Measurements from ENCODE around the gene CNGA1.
"Not testable (repeated sequence)": the region's sequence is repeated elsewhere in the genome, so short reads cannot be mapped to it uniquely, and the experiment has no call there.

CNGA1 gene

DNA sequence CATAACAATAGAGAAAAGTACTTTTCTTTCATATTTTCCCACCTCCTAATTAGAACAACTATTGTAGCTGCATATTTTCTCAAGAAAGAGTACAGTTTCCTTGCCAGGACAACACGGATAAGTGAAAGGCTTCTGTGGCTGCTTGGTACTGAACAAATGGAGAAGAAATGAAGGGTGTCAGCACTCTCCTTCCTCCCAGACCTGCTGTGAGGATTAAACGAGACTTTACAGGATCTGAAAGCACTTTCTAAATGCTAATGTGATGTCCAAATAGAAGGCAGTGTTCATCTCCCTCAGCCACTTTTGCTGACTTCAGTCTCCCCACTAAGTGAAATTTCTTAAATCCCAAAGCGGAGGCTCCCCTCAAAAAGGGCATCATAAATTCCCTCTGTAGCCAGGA, 14.0 kb upstream of the CNGA1 start:
- no peak for DNase-seq (ENCODE audit: low read depth)

DNA sequence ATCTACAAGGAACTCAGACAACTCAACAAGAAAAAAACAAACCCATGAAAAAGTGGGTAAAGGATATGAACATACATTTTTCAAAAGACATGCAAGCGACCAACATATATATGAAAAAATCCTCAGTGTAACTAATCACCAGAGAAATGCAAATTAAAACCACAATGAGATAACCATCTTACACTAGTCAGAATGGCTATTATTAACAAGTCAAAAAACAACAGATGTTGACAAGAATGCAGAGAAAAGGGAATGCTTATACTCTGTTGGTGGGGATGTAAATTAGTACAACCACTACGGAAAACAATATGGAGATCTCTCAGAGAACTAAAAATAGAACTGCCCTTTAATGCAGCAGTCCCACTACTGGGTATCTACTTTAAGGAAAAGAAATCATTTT, 12.2 kb upstream of the CNGA1 start:
- no peak for DNase-seq (ENCODE audit: low read depth)

DNA sequence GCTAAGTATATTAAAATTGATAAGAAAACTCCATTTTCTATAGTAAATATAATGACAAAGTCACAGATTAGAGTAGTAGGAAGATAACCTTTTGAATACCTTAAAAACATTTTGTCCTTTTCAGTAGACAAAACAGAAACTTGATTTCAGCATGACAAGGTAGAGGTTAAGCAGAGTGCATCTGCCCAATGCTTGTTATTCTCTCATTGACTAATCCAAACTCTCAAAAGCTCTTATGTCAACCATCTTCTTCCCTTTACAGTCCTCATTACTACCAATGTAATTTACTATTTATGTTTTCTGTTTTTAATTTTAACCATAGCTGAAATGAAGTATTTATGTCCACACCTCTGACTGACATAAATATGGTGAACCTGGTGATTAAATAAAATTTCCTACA, 11.2 kb upstream of the CNGA1 start:
- no peak for DNase-seq (ENCODE audit: low read depth)

DNA sequence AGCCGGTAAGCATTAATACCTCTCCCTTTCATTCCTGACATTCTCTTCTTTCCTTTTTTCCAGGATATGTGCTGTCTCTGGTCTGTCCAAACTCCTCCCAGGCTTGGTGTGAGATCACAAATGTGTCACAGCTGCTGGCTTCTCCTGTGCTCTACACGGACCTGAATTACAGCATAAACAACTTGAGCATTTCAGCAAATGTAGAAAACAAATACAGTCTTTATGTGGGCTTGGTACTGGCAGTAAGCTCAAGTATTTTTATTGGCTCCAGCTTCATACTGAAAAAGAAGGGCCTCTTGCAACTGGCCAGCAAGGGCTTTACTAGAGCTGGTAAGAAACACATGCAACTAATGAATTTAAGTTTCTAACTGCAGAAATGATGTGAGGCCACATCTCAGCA, 8.5 kb upstream of the CNGA1 start:
- no peak for DNase-seq (ENCODE audit: low read depth)

- DNase-seq (ENCODE audit: low read depth), result no peak
These were observed 8.0 kb upstream of the CNGA1 start for GRCh38 chr4:48024522-48024921.

- no peak for DNase-seq (ENCODE audit: low read depth)
These were observed 5.8 kb upstream of the CNGA1 start for GRCh38 chr4:48022192-48022799.

DNA sequence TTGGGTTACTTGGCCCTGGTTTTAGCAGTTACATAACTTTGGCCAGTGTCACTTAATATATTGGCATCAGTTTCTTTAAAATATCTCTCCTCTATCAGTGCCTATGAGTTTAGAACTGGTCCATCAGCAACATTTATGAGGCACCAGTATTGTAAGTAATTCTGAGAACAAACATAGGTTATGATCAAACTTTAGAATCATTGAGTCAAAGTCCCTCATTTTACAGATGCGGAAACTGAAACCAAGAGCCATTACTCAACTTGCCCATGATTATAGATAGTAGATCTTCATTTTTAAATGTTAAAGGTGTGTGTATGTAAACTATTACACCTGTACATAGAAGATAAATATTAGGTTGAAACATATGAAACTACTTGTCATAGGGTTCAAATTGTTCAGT, 4.6 kb upstream of the CNGA1 start:
- DNase-seq (ENCODE audit: low read depth), result no peak

- no peak for DNase-seq (ENCODE audit: low read depth)
These were observed 1.6 kb upstream of the CNGA1 start for GRCh38 chr4:48018112-48018511.

GRCh38 chr4:48017108-48017571, 659 bp upstream of the CNGA1 start:
- DNase-seq (ENCODE audit: low read depth), result peak; percentile 3

DNA sequence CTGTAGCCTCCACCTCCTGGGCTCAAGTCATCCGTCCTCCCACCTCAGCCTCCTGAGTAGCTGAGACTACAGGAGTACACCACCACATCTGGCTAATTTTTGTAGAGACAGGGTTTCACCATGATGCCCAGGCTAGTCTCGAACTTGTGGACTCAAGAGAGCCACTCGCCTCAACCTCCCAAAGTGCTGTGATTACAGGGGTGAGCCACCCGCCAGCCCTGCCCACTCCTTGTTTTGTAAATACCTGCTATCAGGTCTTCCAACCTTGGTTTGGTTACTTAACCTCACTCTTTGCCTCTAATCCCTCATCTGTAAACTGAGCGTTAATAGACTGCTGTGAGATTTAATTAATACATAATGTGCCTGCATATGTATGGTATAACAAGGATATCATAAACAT, 803 bp downstream of the CNGA1 start:
- DNase-seq (ENCODE audit: low read depth), result no peak

DNA sequence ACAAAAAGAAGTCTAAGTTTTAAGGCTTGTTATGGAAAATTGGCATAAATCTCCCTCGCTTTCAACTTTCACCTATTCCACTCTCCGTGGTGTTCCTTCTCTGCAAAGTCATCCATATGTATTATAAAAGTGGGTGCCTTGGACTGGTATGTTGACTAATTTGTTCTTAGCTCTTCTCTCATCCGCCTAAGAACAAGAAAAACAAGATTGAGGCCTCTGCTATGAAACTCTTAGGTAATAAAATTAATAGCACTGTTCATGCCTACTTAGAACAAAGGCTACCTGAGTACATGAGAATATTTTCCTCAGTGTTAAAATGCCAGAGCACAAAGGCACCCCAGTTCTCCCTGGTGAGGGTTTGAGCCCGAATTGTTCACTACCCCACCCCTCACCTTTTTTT, 1.3 kb downstream of the CNGA1 start:
- no peak for DNase-seq (ENCODE audit: low read depth)

DNA sequence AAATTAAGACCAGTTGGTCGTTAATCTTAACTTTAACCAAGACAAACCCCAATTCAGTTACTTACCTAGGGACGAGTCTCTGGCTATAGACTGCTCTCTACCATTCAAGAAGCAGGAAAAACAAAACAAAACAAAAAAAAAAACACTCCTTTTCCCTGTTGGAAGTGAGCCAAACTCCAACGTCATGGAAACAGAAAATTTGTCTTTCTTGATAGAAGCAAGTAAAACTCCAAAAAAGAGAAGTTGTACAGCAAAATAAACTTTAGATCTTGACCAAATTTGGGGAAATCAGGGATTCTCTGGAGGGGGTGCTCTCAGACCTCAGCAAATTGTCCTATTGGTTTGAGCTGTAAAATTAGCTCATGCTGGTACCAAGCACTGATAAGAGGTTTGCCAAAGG, 3.7 kb downstream of the CNGA1 start:
- DNase-seq (ENCODE audit: low read depth), result no peak

DNA sequence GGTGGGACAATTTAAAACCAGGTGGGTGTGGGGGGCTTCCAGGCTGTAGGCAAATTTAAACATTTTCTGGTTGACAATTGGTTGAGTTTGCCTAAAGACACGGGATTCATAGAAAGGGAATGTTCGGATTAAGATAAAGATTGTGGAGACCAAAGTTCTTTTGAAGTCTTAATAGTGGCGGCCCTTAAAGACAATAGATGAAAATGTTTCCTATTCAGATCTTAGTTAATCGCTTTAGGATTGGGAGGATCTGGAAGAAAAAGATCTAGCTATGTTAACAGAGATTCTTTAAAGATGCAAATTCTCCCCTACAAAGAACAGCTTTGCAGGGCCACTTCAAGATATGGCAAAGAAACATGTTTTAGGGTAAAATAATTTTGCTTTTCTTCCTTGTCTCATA, 4.8 kb downstream of the CNGA1 start:
- no peak for DNase-seq (ENCODE audit: low read depth)

- DNase-seq (ENCODE audit: low read depth), result not testable (repeated sequence)
These were observed 5.6 kb downstream of the CNGA1 start for GRCh38 chr4:48010906-48011305.

DNA sequence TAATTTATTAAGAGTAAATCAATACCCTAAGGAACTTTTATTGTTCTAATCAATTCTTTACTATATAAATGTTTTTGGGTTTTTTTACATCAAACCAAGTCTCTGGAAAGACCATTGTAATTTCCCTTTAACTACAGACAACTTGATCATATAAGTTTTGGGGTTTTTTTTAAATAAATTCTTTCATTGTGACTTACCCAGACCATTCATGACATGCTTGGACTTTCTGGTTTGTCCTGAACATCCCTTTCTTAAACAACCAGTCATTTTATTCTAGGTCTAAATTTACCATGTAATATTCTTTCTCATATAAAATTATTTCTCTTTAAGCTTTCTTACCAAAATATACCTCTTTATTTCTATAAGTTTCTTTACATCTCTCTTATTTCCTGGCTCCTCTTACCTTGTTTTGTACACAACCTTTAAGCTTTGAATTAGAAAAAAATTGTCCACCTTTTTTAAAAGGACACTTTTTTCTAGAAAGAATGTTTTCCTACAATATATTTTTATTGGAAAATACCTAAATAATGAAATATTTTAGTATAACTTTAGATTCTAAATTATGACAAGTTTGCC, 8.4 kb downstream of the CNGA1 start:
- DNase-seq (ENCODE audit: low read depth), result no peak

DNA sequence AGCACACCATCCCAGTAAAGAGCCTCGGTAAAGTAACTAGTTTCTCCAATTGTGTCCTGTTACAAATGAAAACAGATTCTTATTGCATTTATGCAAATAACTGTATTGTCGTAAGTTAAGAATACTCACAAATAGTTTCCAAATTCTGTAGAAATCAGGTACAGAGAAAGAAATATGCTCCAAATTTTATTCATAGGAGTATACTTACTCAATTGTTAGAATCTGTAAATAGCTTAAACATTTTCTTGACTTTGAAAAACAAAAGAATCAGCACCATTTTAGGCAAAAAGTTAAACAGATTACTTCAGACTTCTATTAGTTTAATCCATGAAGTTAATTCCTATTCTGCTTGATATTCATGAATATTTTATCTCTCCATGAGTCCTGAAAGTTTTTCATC, 10.7 kb downstream of the CNGA1 start:
- no peak for DNase-seq (ENCODE audit: low read depth)

- DNase-seq (ENCODE audit: low read depth), result not testable (repeated sequence)
These were observed 12.9 kb downstream of the CNGA1 start for GRCh38 chr4:48003568-48003967.

- no peak for DNase-seq (ENCODE audit: low read depth)
These were observed 14.2 kb downstream of the CNGA1 start for GRCh38 chr4:48002267-48002666.

DNA sequence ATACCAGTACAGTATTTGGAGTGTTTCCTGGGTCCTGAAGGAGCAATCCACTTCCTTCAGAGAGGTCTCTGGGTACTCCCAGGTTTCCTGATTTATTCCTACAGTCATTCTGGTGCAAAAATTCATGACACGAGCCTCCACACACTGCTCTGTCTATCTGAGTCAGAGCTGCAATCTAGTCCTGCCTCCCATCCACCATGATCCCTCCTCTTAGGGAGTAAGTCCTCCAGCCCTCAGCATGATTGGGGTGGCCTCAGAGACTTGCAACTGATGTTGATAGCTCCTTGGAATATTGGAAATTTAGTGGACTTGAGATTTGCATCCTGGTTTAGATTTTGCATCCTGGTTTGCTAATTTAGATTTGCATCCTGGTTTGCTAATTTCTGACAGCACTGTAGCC, 20.5 kb downstream of the CNGA1 start:
- no peak for DNase-seq (ENCODE audit: low read depth)

DNA sequence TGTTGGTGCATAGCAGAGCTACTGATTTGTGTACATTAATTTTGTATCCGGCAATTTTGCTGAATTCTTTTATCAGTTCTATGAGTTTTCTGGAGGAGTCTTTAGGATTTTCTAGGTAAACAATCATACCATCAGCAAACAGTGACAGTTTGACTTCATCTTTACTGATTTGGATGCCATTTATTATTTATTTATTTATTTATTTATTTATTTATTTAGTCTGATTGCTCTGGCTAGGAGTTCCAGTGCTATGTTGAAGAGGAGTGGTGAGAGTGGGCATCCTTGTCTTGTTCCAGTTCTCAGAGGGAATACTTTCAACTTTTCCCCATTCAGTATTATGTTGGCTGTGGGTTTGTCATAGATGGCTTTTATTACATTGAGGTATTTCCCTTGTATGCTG, 24.0 kb downstream of the CNGA1 start:
- DNase-seq (ENCODE audit: low read depth), result not testable (repeated sequence)

- no peak for DNase-seq (ENCODE audit: low read depth)
These were observed 26.3 kb downstream of the CNGA1 start for GRCh38 chr4:47990145-47990544.

GRCh38 chr4:47974566-47974965, 41.9 kb downstream of the CNGA1 start:
- DNase-seq (ENCODE audit: low read depth), result no peak

- DNase-seq (ENCODE audit: low read depth), result no peak
These were observed 43.8 kb downstream of the CNGA1 start for GRCh38 chr4:47972721-47973120.

GRCh38 chr4:47972181-47972580, 44.3 kb downstream of the CNGA1 start:
- no peak for DNase-seq (ENCODE audit: low read depth)

Measured in T follicular helper cell (primary cell).